AG04449 (cell line): ENCODE measurements around the gene INTS1.

Experiments
- CTCF ChIA-PET: fragments of 350-600 bp; formaldehyde crosslinking; extraction: SDS; loops from one replicate; lab custom pipeline; 2021; ENCODE audit warnings: antibody characterized with exemption; lab: Yijun Ruan, JAX
- POLR2A ChIA-PET: fragments of 400-600, 350-600 bp; formaldehyde crosslinking; extraction: SDS; loops from one replicate; lab custom pipeline; 2020; ENCODE audit warnings: antibody characterized with exemption, inconsistent platforms; lab: Yijun Ruan, JAX
- DNase-seq: peaks from one replicate; pipeline ENCODE4 v3.0.0-alpha.2; 2010; ENCODE audit warnings: low read depth, low spot score
- H3K4me3 ChIP-seq: 2 replicates; pipeline ENCODE4 v1.5.1; 2011; ENCODE audit warnings: low read depth, mild to moderate bottlenecking, control low read depth, low read length
- TF ChIP-seq, protein P1 (sequence below): IDR thresholded peaks from one replicate; pipeline ENCODE4 v1.5.1; 2011; ENCODE audit warnings: mild to moderate bottlenecking, moderate library complexity, low read length, control low read depth, inconsistent platforms; ENCODE audit not compliant: insufficient read depth; ENCODE audit errors: missing control alignments

The INTS1 gene

GRCh38 chr7:1452205-1452604 lies 52.0 kb downstream of the INTS1 start:
- no peak overlapping the region for H3K4me3 ChIP-seq
- DNase-seq: no peak
- TF ChIP-seq, protein P1, sequence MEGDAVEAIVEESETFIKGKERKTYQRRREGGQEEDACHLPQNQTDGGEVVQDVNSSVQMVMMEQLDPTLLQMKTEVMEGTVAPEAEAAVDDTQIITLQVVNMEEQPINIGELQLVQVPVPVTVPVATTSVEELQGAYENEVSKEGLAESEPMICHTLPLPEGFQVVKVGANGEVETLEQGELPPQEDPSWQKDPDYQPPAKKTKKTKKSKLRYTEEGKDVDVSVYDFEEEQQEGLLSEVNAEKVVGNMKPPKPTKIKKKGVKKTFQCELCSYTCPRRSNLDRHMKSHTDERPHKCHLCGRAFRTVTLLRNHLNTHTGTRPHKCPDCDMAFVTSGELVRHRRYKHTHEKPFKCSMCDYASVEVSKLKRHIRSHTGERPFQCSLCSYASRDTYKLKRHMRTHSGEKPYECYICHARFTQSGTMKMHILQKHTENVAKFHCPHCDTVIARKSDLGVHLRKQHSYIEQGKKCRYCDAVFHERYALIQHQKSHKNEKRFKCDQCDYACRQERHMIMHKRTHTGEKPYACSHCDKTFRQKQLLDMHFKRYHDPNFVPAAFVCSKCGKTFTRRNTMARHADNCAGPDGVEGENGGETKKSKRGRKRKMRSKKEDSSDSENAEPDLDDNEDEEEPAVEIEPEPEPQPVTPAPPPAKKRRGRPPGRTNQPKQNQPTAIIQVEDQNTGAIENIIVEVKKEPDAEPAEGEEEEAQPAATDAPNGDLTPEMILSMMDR: no peak
- ChIA-PET CTCF (interaction anchor here (1.3 to 1.4 kb wide), 2 partner anchors 9 to 53 kb away, joined by 3 read pairs; no protein-coding TSS in a partner anchor), POLR2A (interaction anchor here (0.7 kb wide), 1 partner anchor 225 kb away, joined by 4 read pairs; no protein-coding TSS in a partner anchor)

DNA sequence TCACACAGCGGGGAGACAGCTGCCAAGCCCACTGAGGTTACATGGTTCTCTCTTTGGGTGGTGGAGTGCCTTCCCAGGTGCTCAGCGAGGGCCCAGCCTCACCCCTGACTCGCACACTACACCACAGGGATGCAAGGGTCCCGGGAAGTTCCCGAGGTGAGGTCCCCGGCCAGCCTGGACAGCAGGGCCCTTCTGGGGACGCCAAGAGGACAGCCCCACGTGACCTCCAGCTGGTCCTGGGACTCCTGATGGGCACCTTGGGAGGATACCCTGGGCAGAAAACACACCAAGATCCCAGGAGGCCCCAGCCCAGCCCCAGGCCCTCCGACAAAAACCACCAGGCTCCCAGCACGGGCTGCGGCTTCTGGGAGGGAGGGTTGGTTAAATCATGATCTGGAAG lies 53.2 kb downstream of the INTS1 start:
- no peak overlapping the region for H3K4me3 ChIP-seq
- POLR2A ChIA-PET: no interaction called here
- TF ChIP-seq, protein P1: no peak
- CTCF ChIA-PET: interaction anchor here (2.7 kb wide), 1 partner anchor 18 kb away, joined by 11 read pairs; no protein-coding TSS in a partner anchor
- no peak for DNase-seq

- TF ChIP-seq, protein P1: no peak
- ChIA-PET CTCF (interaction anchor here (1.8 to 2.7 kb wide), 2 partner anchors 18 to 24 kb away, joined by 8 to 11 read pairs; no protein-coding TSS in a partner anchor), POLR2A (no interaction called here)
- no peak for DNase-seq
- no peak overlapping the region for H3K4me3 ChIP-seq
Measured at GRCh38 chr7:1450431-1450830, 53.8 kb downstream of the INTS1 start.

- ChIA-PET POLR2A (no interaction called here), CTCF (interaction anchor here (1.8 to 2.7 kb wide), 2 partner anchors 17 to 24 kb away, joined by 8 to 11 read pairs; no protein-coding TSS in a partner anchor)
- H3K4me3 ChIP-seq: no peak overlapping the region
- DNase-seq: no peak
- TF ChIP-seq, protein P1: no peak
Measured at GRCh38 chr7:1449951-1450350, 54.2 kb downstream of the INTS1 start.

DNA sequence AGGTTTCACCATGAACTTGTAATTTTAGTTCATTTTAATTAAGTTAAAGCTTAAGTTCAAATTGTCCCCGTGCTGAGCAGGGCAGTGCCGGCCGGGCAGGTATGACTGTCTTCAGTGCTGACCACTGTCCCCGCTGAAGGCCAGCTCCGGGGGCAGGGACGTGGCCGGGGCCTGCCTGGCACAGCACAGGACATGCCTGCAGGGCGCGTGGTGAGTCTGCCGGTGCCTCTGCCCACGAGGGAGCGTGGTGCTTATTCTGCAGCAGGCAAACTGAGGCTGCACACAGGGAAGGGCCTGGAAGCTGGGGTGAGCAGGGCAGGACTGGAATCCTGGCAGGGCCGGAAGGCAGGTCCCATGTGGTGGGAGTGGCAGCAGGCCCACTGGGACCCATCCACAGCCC lies 54.7 kb downstream of the INTS1 start:
- DNase-seq: no peak
- CTCF ChIA-PET: interaction anchor here (0.9 to 2.7 kb wide), 3 partner anchors 8 to 25 kb away, joined by 3 to 11 read pairs (median 8); no protein-coding TSS in a partner anchor
- no peak overlapping the region for H3K4me3 ChIP-seq
- TF ChIP-seq, protein P1: no peak
- POLR2A ChIA-PET: interaction anchor here (0.6 kb wide), 1 partner anchor 94 kb away, joined by 3 read pairs; no protein-coding TSS in a partner anchor

- POLR2A ChIA-PET: interaction anchor here (0.6 to 1.2 kb wide), 2 partner anchors 10 to 94 kb away, joined by 3 to 5 read pairs; no protein-coding TSS in a partner anchor
- CTCF ChIA-PET: interaction anchor here (0.9 to 2.7 kb wide), 4 partner anchors 9 to 25 kb away, joined by 3 to 11 read pairs (median 6); no protein-coding TSS in a partner anchor
- TF ChIP-seq, protein P1: no peak
- no peak for DNase-seq
- no peak overlapping the region for H3K4me3 ChIP-seq
Measured at GRCh38 chr7:1448958-1449357, 55.2 kb downstream of the INTS1 start.
